Measurements from ENCODE around the gene RTP5. TPM values are rescaled to one million over a fixed set of nuclear protein-coding genes. Genes with fewer than 3 reads are reported as not detected.
A peak's percentile ranks its signal among the peaks of the same experiment; 100 is the strongest.
"Not testable (repeated sequence)": the region's sequence is repeated elsewhere in the genome, so short reads cannot be mapped to it uniquely, and the experiment has no call there.

The RTP5 gene
- polyA plus RNA-seq, 3 donors from 2014 or later: not detected

- H3K4me1 Mint-ChIP-seq: peaks cover 31 to 32% of the 10 kb centered on the region in 2 donors
- H3K4me3 Mint-ChIP-seq, H3K9me3 Mint-ChIP-seq, H3K36me3 Mint-ChIP-seq, H3K27ac Mint-ChIP-seq, DNase-seq: not testable (repeated sequence)
- H3K27me3 Mint-ChIP-seq (ENCODE audit: low read depth in 3 of 3): peaks cover 7 to 25% (median 10%) of the 10 kb centered on the region in 3 donors
These were observed 52.1 kb downstream of the RTP5 start for GRCh38 chr2:241921631-241922030.

GRCh38 chr2:241922411-241922810, 52.9 kb downstream of the RTP5 start:
- DNase-seq: no peak
- H3K4me1 Mint-ChIP-seq: peaks cover 32 to 38% of the 10 kb centered on the region in 2 donors
- peaks cover 7 to 32% (median 10%) of the 10 kb centered on the region in 3 donors for H3K27me3 Mint-ChIP-seq (ENCODE audit: low read depth in 3 of 3)
- no peaks in the 10 kb centered on the region for H3K36me3 Mint-ChIP-seq
- H3K4me3 Mint-ChIP-seq: peak overlapping the region in 1 of 5 donors; percentile 15
- H3K27ac Mint-ChIP-seq: peak overlapping the region in 1 of 6 donors; percentile 8
- no peaks in the 10 kb centered on the region for H3K9me3 Mint-ChIP-seq

GRCh38 chr2:241922816-241923601, 53.5 kb downstream of the RTP5 start:
- H3K4me3 Mint-ChIP-seq: peak overlapping the region in 1 of 5 donors; percentile 15
- not testable (repeated sequence) for H3K36me3 Mint-ChIP-seq, DNase-seq, H3K9me3 Mint-ChIP-seq
- peak overlapping the region in 1 of 6 donors; percentile 8 for H3K27ac Mint-ChIP-seq
- peaks cover 6 to 32% (median 10%) of the 10 kb centered on the region in 3 donors for H3K27me3 Mint-ChIP-seq (ENCODE audit: low read depth in 3 of 3)
- H3K4me1 Mint-ChIP-seq: peaks cover 33 to 38% of the 10 kb centered on the region in 2 donors

Other genes with a start within 250 kb of the RTP5 start
- 10 to 100 TPM; 20.0 to 39.5 (median 29.4) TPM for gene THAP4, start 232.6 kb upstream of the RTP5 start, polyA plus RNA-seq
- gene ATG4B, start 232.0 kb upstream of the RTP5 start, polyA plus RNA-seq: 10 to 100 TPM; 70.5 to 78.9 (median 77.2) TPM
- gene DTYMK, start 182.9 kb upstream of the RTP5 start, polyA plus RNA-seq: 10 to 100 TPM; 43.8 to 60.3 (median 51.0) TPM
- 1 to 10 TPM; 6.9 to 7.9 (median 7.7) TPM for gene ING5, start 167.7 kb upstream of the RTP5 start, polyA plus RNA-seq
- 1 to 10 TPM in 2 of 3 donors, under 1 TPM in 1; 0.49 to 2.9 (median 1.5) TPM for gene D2HGDH, start 135.1 kb upstream of the RTP5 start, polyA plus RNA-seq
- gene GAL3ST2, start 92.9 kb upstream of the RTP5 start, polyA plus RNA-seq: not detected
- not detected for gene NEU4, start 60.5 kb upstream of the RTP5 start, polyA plus RNA-seq
- 1 to 10 TPM in 1 of 3 donors, not detected in 2; 3.3 TPM for gene PDCD1, start 10.8 kb upstream of the RTP5 start, polyA plus RNA-seq